AG04449 (cell line): ENCODE measurements around the gene LDB2.

Experiments
- CTCF ChIA-PET: fragments of 350-600 bp; formaldehyde crosslinking; extraction: SDS; loops from one replicate; lab custom pipeline; 2021; ENCODE audit warnings: antibody characterized with exemption; lab: Yijun Ruan, JAX
- POLR2A ChIA-PET: fragments of 400-600, 350-600 bp; formaldehyde crosslinking; extraction: SDS; loops from one replicate; lab custom pipeline; 2020; ENCODE audit warnings: antibody characterized with exemption, inconsistent platforms; lab: Yijun Ruan, JAX
- DNase-seq: peaks from one replicate; pipeline ENCODE4 v3.0.0-alpha.2; 2010; ENCODE audit warnings: low read depth, low spot score
- H3K4me3 ChIP-seq: 2 replicates; pipeline ENCODE4 v1.5.1; 2011; ENCODE audit warnings: low read depth, mild to moderate bottlenecking, control low read depth, low read length
- CTCF ChIP-seq: IDR thresholded peaks from one replicate; pipeline ENCODE4 v1.5.1; 2011; ENCODE audit warnings: mild to moderate bottlenecking, moderate library complexity, low read length, control low read depth, inconsistent platforms; ENCODE audit not compliant: insufficient read depth; ENCODE audit errors: missing control alignments

Gene LDB2

GRCh38 chr4:16580514-16580913 is 317.9 kb downstream of the LDB2 start:
- ChIA-PET CTCF (no interaction called here), POLR2A (no interaction called here)
- no peak for TF ChIP-seq CTCF
- no peak for DNase-seq
- H3K4me3 ChIP-seq: no peak overlapping the region

- no peak for TF ChIP-seq CTCF
- POLR2A ChIA-PET: no interaction called here
- no peak overlapping the region for H3K4me3 ChIP-seq
- no peak for DNase-seq
- CTCF ChIA-PET: no interaction called here
Measured at GRCh38 chr4:16579866-16580265, 318.6 kb downstream of the LDB2 start.

- CTCF ChIA-PET: no interaction called here
- no peak overlapping the region for H3K4me3 ChIP-seq
- DNase-seq: no peak
- no peak for TF ChIP-seq CTCF
- POLR2A ChIA-PET: no interaction called here
Measured at GRCh38 chr4:16577177-16577576, 321.3 kb downstream of the LDB2 start.

- no peak for TF ChIP-seq CTCF
- CTCF ChIA-PET: interaction anchor here (0.9 kb wide), 1 partner anchor 8 kb away, joined by 3 read pairs; no protein-coding TSS in a partner anchor
- POLR2A ChIA-PET: no interaction called here
- no peak for DNase-seq
- H3K4me3 ChIP-seq: no peak overlapping the region
Measured at GRCh38 chr4:16574981-16575380, 323.5 kb downstream of the LDB2 start.

GRCh38 chr4:16573739-16574138 is 324.7 kb downstream of the LDB2 start:
- ChIA-PET CTCF (no interaction called here), POLR2A (no interaction called here)
- no peak overlapping the region for H3K4me3 ChIP-seq
- DNase-seq: no peak
- TF ChIP-seq CTCF: no peak

- ChIA-PET POLR2A (no interaction called here), CTCF (no interaction called here)
Measured at GRCh38 chr4:16573206-16573605, 325.2 kb downstream of the LDB2 start.

More at GRCh38 chr4:16573206-16573605, 325.2 kb downstream of the LDB2 start:
- no peak overlapping the region for H3K4me3 ChIP-seq
- no peak for TF ChIP-seq CTCF
- DNase-seq: no peak
